HEK293 (cell line): ENCODE results near the gene NFKBIA.

Experiments
- CTCF ChIP-seq: fragments of 450-650 bp; formaldehyde crosslinking; IDR thresholded peaks from 2 replicates; pipeline ENCODE4 v1.5.1; 2016; ENCODE audit warnings: missing biosample characterization, missing genetic modification characterization
- YY1 ChIP-seq: fragments of 450-650 bp; formaldehyde crosslinking; IDR thresholded peaks from 2 replicates; pipeline ENCODE4 v1.5.1; 2018; ENCODE audit warnings: missing biosample characterization, missing genetic modification characterization
- ZNF132 ChIP-seq: fragments of 450-650 bp; formaldehyde crosslinking; IDR thresholded peaks from 2 replicates; pipeline ENCODE4 v1.5.1; 2017; ENCODE audit warnings: missing biosample characterization, missing genetic modification characterization, borderline replicate concordance
- ZNF24 ChIP-seq: fragments of 450-650 bp; formaldehyde crosslinking; IDR thresholded peaks from 2 replicates; pipeline ENCODE4 v1.5.1; 2016; ENCODE audit warnings: missing biosample characterization, missing genetic modification characterization
- ZNF311 ChIP-seq: fragments of 450-650 bp; formaldehyde crosslinking; IDR thresholded peaks from 2 replicates; pipeline ENCODE4 v1.5.1; 2017; ENCODE audit warnings: missing biosample characterization, missing genetic modification characterization, borderline replicate concordance
- ZNF404 ChIP-seq: fragments of 450-650 bp; formaldehyde crosslinking; IDR thresholded peaks from 2 replicates; pipeline ENCODE4 v1.5.1; 2017; ENCODE audit warnings: missing biosample characterization, missing genetic modification characterization
- ZNF677 ChIP-seq: fragments of 450-650 bp; IDR thresholded peaks from 2 replicates; pipeline ENCODE4 v1.5.0; 2018; ENCODE audit warnings: missing biosample characterization, mild to moderate bottlenecking, missing genetic modification characterization, moderate library complexity
- ZNF830 ChIP-seq: fragments of 450-650 bp; IDR thresholded peaks from 2 replicates; pipeline ENCODE4 v1.5.0; 2018; ENCODE audit warnings: missing biosample characterization, missing genetic modification characterization, low read depth, mild to moderate bottlenecking, moderate library complexity
- ZSCAN4 ChIP-seq: fragments of 450-650 bp; formaldehyde crosslinking; IDR thresholded peaks from 2 replicates; pipeline ENCODE4 v1.5.1; 2017; ENCODE audit warnings: missing biosample characterization, missing genetic modification characterization

GRCh38 chr14:35423621-35424020, 19.1 kb upstream of the NFKBIA start:
- TF ChIP-seq ZNF830 (tag by site-specific recombination) (no peak), CTCF (tag by site-specific recombination) (no peak), ZNF677 (tag by site-specific recombination) (no peak), ZNF24 (tag by site-specific recombination) (no peak), ZSCAN4 (tag by site-specific recombination) (no peak), ZNF404 (tag by site-specific recombination) (no peak), ZNF311 (tag by site-specific recombination) (no peak), YY1 (tag by site-specific recombination) (no peak), ZNF132 (tag by site-specific recombination) (no peak)
